WI38 (cell line): ENCODE results near the gene ZNF281.
A peak's percentile ranks its signal among the peaks of the same experiment; 100 is the strongest.
"Not testable (repeated sequence)": the region's sequence is repeated elsewhere in the genome, so short reads cannot be mapped to it uniquely, and the experiment has no call there.

Experiments used
- H3K4me3 ChIP-seq: 2 replicates; pipeline ENCODE4 v1.5.1; 2011; ENCODE audit warnings: low read depth, mild to moderate bottlenecking, control low read depth, low read length
- CTCF ChIP-seq: IDR thresholded peaks from 2 replicates; pipeline ENCODE4 v1.5.1; 2012; ENCODE audit warnings: low read depth, mild to moderate bottlenecking, control low read depth, low read length

Gene ZNF281

DNA sequence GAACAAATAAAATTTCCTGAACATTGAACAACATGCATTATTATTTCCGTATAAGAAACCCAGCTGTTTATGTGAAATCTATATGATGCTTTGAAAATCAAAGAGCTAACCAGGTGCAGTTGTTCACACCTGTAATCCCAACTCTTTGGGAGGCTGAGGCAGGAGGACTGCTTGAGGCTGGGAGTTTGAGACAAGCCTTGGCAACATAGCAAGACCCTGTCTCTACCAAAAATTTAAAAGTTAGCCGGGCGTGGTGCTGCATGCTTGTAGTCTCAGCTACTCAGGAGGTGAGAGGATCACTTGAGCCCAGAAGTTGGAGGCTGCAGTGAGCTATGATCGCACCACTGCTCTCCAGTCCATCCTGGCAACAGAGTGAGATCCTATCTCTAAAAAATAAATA lies 4.8 kb upstream of the ZNF281 start:
- H3K4me3 ChIP-seq, result no peak overlapping the region
- TF ChIP-seq CTCF, result no peak

DNA sequence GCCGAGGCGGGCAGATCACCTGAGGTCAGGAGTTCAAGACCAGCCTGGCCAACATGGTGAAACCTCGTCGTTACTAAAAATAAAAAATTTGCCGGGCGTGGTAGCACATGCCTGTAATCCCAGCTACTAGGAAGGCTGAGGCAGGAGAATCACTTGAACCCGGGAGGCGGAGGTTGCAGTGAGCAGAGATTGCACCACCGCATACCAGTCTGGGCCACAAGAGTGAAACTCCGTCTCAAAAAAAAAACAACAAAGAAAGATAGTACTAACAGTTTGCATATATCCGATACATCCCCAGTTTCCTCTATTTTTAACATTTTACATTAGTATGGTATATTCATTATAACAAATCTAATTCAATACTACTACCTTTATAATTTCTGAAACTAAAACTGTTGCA lies 3.9 kb upstream of the ZNF281 start:
- not testable (repeated sequence) for H3K4me3 ChIP-seq

GRCh38 chr1:200411406-200412257 lies 1.8 kb upstream of the ZNF281 start:
- no peak overlapping the region for H3K4me3 ChIP-seq
- no peak for TF ChIP-seq CTCF

GRCh38 chr1:200410566-200410878 lies 686 bp upstream of the ZNF281 start:
- no peak for TF ChIP-seq CTCF

GRCh38 chr1:200409203-200409760 lies 554 bp downstream of the ZNF281 start:
- TF ChIP-seq CTCF, result no peak
- peak overlapping the region; percentile 86 for H3K4me3 ChIP-seq

More at GRCh38 chr1:200410566-200410878, 686 bp upstream of the ZNF281 start:
- H3K4me3 ChIP-seq, result peak overlapping the region; percentile 86

DNA sequence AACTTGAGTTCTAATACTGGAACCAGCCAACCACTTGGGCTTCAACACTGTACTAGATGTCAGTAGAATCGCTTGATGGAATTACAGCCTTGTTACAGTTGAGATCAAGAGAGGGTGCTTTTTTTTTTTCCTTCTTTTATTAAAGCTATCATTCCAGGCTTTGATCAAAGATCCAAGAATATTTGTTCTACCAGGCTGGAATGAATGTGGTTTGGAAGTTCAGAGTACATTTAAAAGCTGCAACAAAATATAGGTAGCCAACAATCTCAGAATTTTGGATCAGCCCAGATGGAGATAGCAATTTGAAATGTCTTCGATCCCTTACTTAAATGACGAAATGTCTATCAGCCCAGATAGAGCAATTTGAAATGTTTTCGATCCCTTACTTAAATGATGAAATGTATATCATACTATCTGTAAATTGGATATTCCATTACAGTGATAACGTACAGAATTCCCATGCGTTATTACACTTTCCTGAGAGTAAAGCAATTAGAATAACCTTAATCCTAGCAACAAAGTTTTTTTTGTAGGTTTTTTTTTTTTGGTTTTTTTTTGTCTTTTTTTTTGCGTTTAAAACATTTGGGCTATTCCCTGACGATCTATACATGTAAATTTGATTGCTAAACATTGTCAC lies 3.6 kb downstream of the ZNF281 start:
- peak overlapping the region; percentile 45 for H3K4me3 ChIP-seq
- TF ChIP-seq CTCF, result no peak

DNA sequence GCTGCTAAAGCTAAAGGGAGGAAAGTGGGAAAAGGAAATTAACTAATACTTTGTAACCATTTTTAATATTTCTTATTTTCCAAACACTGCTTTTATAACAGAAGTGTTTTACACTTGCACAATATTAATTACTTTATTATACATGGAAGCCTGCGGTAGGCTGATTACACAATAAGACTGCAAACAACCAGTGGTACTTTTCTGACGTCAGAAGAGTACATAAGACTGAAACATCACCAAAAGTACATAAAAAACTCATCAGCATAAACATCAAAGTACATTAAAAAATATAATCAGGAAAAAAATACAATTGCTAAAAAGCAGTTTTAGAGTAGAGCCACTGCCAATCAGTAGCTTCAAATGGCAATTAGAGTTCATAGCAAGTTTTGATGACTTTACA lies 4.6 kb downstream of the ZNF281 start:
- no peak overlapping the region for H3K4me3 ChIP-seq
- TF ChIP-seq CTCF, result no peak
